K562 treated with DMSO at 1 percent for 12 hours (cell line): ENCODE data around the gene TM9SF3. TPM values are rescaled to one million over a fixed set of nuclear protein-coding genes. Genes with fewer than 3 reads are reported as not detected.

ENCODE experiments used
- total RNA-seq: library from RNA; unstranded; fragments of 300-600 nt; gene quantifications from 2 replicates; pipeline ENCODE4 v1.2.3, GENCODE V29; 2022; ENCODE audit not compliant: insufficient read depth

Gene TM9SF3
- total RNA-seq = 10.0 and 27.8 TPM in 2 replicates

GRCh38 chr10:96586419-96587263 is at the start of gene TM9SF3:
TSS of gene TM9SF3 (minus strand) at chr10:96587012. CDS start at chr10:96586835, 177 bp downstream.

GRCh38 chr10:96513698-96514561 is 72.9 kb downstream of the TM9SF3 start, which contains the start of gene TLL2:
TSS of gene TLL2 (minus strand) at chr10:96513926. CDS start at chr10:96513685, 241 bp downstream.

Other genes starting within 250 kb of the TM9SF3 start
- not detected in 2 replicates for gene OPALIN, start 228.0 kb downstream of the TM9SF3 start, total RNA-seq
- gene TLL2, start 73.1 kb downstream of the TM9SF3 start, total RNA-seq = not detected in 2 replicates
- 1.4 and 1.8 TPM in 2 replicates for gene PIK3AP1, start 133.5 kb upstream of the TM9SF3 start, total RNA-seq
- gene LCOR, start 245.3 kb upstream of the TM9SF3 start, total RNA-seq = 0.90 and 5.5 TPM in 2 replicates